ENCODE results near the gene PRPH2.

DNA sequence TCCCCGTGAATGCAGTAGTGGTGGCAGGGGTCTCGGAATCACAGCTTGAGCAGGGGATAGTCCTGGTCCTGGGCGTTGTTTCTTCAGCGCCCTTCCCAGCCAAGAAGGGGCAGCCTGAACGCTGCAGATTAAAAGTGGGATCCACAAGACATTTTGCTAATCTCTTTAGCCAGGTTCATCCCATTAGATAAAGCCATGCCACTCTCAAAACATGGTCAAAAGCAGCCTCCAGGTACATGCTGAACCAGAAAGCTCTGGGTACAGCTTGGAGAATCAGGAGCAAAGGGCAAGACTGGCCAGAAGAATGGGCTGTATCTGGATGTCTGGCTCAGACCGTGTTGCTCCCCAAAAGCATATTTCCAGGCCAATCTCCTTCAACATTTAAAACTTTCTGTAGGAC is at the start of gene PRPH2:
- TF ChIP-seq JUN (CRISPR knock-in tag; IDR thresholded peaks at IDR 0.05) (no peak), CTCF (IDR thresholded peaks at IDR 0.05) (no peak), SMAD3 (CRISPR knock-in tag; IDR thresholded peaks at IDR 0.05; ENCODE audit: borderline replicate concordance) (no peak), MAX (CRISPR knock-in tag; IDR thresholded peaks at IDR 0.05) (no peak), E2F1 (CRISPR knock-in tag; IDR thresholded peaks at IDR 0.05) (no peak), TEAD4 (CRISPR knock-in tag; IDR thresholded peaks at IDR 0.05) (no peak), ZBTB43 (CRISPR knock-in tag; IDR thresholded peaks at IDR 0.05) (no peak), ZNF512 (CRISPR knock-in tag; IDR thresholded peaks at IDR 0.05; ENCODE audit: borderline replicate concordance) (no peak), SP1 (CRISPR knock-in tag; conservative IDR thresholded peaks at IDR 0.05) (no peak), ATF1 (CRISPR knock-in tag; IDR thresholded peaks at IDR 0.05) (no peak)
- TF ChIP-seq, protein P1, sequence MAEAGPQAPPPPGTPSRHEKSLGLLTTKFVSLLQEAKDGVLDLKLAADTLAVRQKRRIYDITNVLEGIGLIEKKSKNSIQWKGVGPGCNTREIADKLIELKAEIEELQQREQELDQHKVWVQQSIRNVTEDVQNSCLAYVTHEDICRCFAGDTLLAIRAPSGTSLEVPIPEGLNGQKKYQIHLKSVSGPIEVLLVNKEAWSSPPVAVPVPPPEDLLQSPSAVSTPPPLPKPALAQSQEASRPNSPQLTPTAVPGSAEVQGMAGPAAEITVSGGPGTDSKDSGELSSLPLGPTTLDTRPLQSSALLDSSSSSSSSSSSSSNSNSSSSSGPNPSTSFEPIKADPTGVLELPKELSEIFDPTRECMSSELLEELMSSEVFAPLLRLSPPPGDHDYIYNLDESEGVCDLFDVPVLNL (CRISPR knock-in tag; IDR thresholded peaks at IDR 0.05; ENCODE audit: borderline replicate concordance, low read depth): no peak
